ENCODE results near the gene MTHFD1.

Gene MTHFD1

GRCh38 chr14:64447876-64448670 is 59.9 kb downstream of the MTHFD1 start:
- DNase-seq (ENCODE audit: low read depth), result no peak
- H3K4me3 ChIP-seq (ENCODE audit: low read length), result no peak overlapping the region
- TF ChIP-seq CTCF (conservative IDR thresholded peaks at IDR 0.05; ENCODE audit: low read depth, low read length), result no peak

- H3K4me3 ChIP-seq (ENCODE audit: low read length), result no peak overlapping the region
- no peak for DNase-seq (ENCODE audit: low read depth)
- no peak for TF ChIP-seq CTCF (conservative IDR thresholded peaks at IDR 0.05; ENCODE audit: low read depth, low read length)
Measured at GRCh38 chr14:64450255-64450654, 62.1 kb downstream of the MTHFD1 start.

GRCh38 chr14:64454671-64455070 is 66.5 kb downstream of the MTHFD1 start:
- DNase-seq (ENCODE audit: low read depth), result no peak
- TF ChIP-seq CTCF (conservative IDR thresholded peaks at IDR 0.05; ENCODE audit: low read depth, low read length), result no peak

GRCh38 chr14:64459405-64460136 is 71.4 kb downstream of the MTHFD1 start:
- no peak for DNase-seq (ENCODE audit: low read depth)
- no peak overlapping the region for H3K4me3 ChIP-seq (ENCODE audit: low read length)
- TF ChIP-seq CTCF (conservative IDR thresholded peaks at IDR 0.05; ENCODE audit: low read depth, low read length), result no peak

More at GRCh38 chr14:64454671-64455070, 66.5 kb downstream of the MTHFD1 start:
- H3K4me3 ChIP-seq (ENCODE audit: low read length), result no peak overlapping the region

GRCh38 chr14:64461221-64461620 is 73.1 kb downstream of the MTHFD1 start:
- TF ChIP-seq CTCF (conservative IDR thresholded peaks at IDR 0.05; ENCODE audit: low read depth, low read length), result no peak
- H3K4me3 ChIP-seq (ENCODE audit: low read length), result no peak overlapping the region
- DNase-seq (ENCODE audit: low read depth), result no peak

- no peak for TF ChIP-seq CTCF (conservative IDR thresholded peaks at IDR 0.05; ENCODE audit: low read depth, low read length)
- DNase-seq (ENCODE audit: low read depth), result no peak
- H3K4me3 ChIP-seq (ENCODE audit: low read length), result no peak overlapping the region
Measured at GRCh38 chr14:64463195-64463594, 75.0 kb downstream of the MTHFD1 start.

Data from retinal pigment epithelial cell (primary cell).